HEK293 (cell line): ENCODE data around the gene LGI2.

Experiments used
- CTCF ChIA-PET: fragments of 350-600 bp; formaldehyde crosslinking; extraction: SDS; loops from one replicate; lab custom pipeline; 2021; ENCODE audit warnings: antibody characterized with exemption; lab: Yijun Ruan, JAX
- POLR2A ChIA-PET: fragments of 300-600 bp; formaldehyde crosslinking; extraction: SDS; loops from one replicate; lab custom pipeline; 2020; ENCODE audit warnings: antibody characterized with exemption, inconsistent platforms; lab: Yijun Ruan, JAX
- H3K27ac ChIP-seq: fragments of 200-500 bp; sonication (Bioruptor generic); 2 replicates; pipeline ENCODE4 v1.5.1; 2014; ENCODE audit warnings: low read depth, low read length, control low read depth, inconsistent platforms; ENCODE audit errors: extremely low read depth
- H3K36me3 ChIP-seq, 2 experiments: fragments of 200-500 bp in 1 of 2; sonication (Bioruptor generic) in 1 of 2; 1 replicate in 1 of 2; 2 replicates in 1 of 2; pipeline ENCODE4 v1.5.1; 2014 to 2017; ENCODE audit warnings: inconsistent platforms in 2 of 2, low read length in 2 of 2; ENCODE audit not compliant: control insufficient read depth in 2 of 2, insufficient read depth in 1 of 2
- H3K4me1 ChIP-seq: fragments of 200-500 bp; sonication (Bioruptor generic); 2 replicates; pipeline ENCODE4 v1.5.1; 2014; ENCODE audit warnings: mild to moderate bottlenecking, low read length, inconsistent platforms; ENCODE audit not compliant: control insufficient read depth, insufficient read depth
- H3K4me3 ChIP-seq: 2 replicates; pipeline ENCODE4 v1.5.1; 2011; ENCODE audit warnings: low read depth, mild to moderate bottlenecking, control low read depth, low read length, moderate library complexity
- H3K9me3 ChIP-seq: fragments of 200-500 bp; sonication (Bioruptor generic); 2 replicates; pipeline ENCODE4 v1.5.1; 2014; ENCODE audit warnings: low read depth, low read length, inconsistent platforms; ENCODE audit not compliant: control insufficient read depth, insufficient read depth
- BCL11B ChIP-seq: fragments of 450-650 bp; formaldehyde crosslinking; IDR thresholded peaks from 2 replicates; pipeline ENCODE4 v1.5.1; 2016; ENCODE audit warnings: low read depth, missing biosample characterization, missing genetic modification characterization
- ELK4 ChIP-seq: IDR thresholded peaks from 2 replicates; pipeline ENCODE4 v1.6.1; 2011; ENCODE audit warnings: mild to moderate bottlenecking, low read depth, low read length, borderline replicate concordance
- HOXD13 ChIP-seq: sonication (generic); formaldehyde crosslinking; IDR thresholded peaks from 2 replicates; pipeline ENCODE4 v1.8.0; 2022; ENCODE audit warnings: missing genetic modification reagents, borderline replicate concordance
- ZNF148 ChIP-seq: fragments of 450-650 bp; formaldehyde crosslinking; IDR thresholded peaks from 2 replicates; pipeline ENCODE4 v1.5.0; 2017; ENCODE audit warnings: missing biosample characterization, missing genetic modification characterization, borderline replicate concordance
- ZNF16 ChIP-seq: fragments of 450-650 bp; formaldehyde crosslinking; IDR thresholded peaks from 2 replicates; pipeline ENCODE4 v1.5.1; 2016; ENCODE audit warnings: low read depth, missing biosample characterization, missing genetic modification characterization
- ZNF169 ChIP-seq: fragments of 450-650 bp; formaldehyde crosslinking; IDR thresholded peaks from 2 replicates; pipeline ENCODE4 v1.5.1; 2016; ENCODE audit warnings: missing biosample characterization, missing genetic modification characterization
- ZNF214 ChIP-seq: fragments of 450-650 bp; formaldehyde crosslinking; IDR thresholded peaks from 2 replicates; pipeline ENCODE4 v1.5.1; 2017; ENCODE audit warnings: missing biosample characterization, mild to moderate bottlenecking, missing genetic modification characterization, borderline replicate concordance
- ZNF221 ChIP-seq: fragments of 450-650 bp; formaldehyde crosslinking; IDR thresholded peaks from 2 replicates; pipeline ENCODE4 v1.5.1; 2017; ENCODE audit warnings: missing biosample characterization, missing genetic modification characterization, borderline replicate concordance
- ZNF350 ChIP-seq: fragments of 450-650 bp; formaldehyde crosslinking; IDR thresholded peaks from 2 replicates; pipeline ENCODE4 v1.5.0; 2017; ENCODE audit warnings: missing biosample characterization, mild to moderate bottlenecking, missing genetic modification characterization
- ZNF398 ChIP-seq: fragments of 450-650 bp; formaldehyde crosslinking; IDR thresholded peaks from 2 replicates; pipeline ENCODE4 v1.5.1; 2017; ENCODE audit warnings: missing biosample characterization, missing genetic modification characterization
- ZNF514 ChIP-seq: fragments of 450-650 bp; formaldehyde crosslinking; IDR thresholded peaks from 2 replicates; pipeline ENCODE4 v1.5.1; 2016; ENCODE audit warnings: missing biosample characterization, missing genetic modification characterization
- ZNF610 ChIP-seq: fragments of 450-650 bp; formaldehyde crosslinking; IDR thresholded peaks from 2 replicates; pipeline ENCODE4 v1.5.1; 2016; ENCODE audit warnings: missing biosample characterization, missing genetic modification characterization, borderline replicate concordance
- ZNF626 ChIP-seq: fragments of 450-650 bp; sonication (Bioruptor Pico); formaldehyde crosslinking; IDR thresholded peaks from 2 replicates; pipeline ENCODE4 v1.5.1; 2018; ENCODE audit warnings: missing biosample characterization, missing genetic modification characterization, inconsistent platforms
- ZNF629 ChIP-seq: fragments of 450-650 bp; formaldehyde crosslinking; IDR thresholded peaks from 2 replicates; pipeline ENCODE4 v1.5.1; 2017; ENCODE audit warnings: missing biosample characterization, missing genetic modification characterization
- ZNF660 ChIP-seq: fragments of 450-650 bp; IDR thresholded peaks from 2 replicates; pipeline ENCODE4 v1.5.1; 2018; ENCODE audit warnings: missing biosample characterization, mild to moderate bottlenecking, missing genetic modification characterization
- ZNF701 ChIP-seq: fragments of 450-650 bp; formaldehyde crosslinking; IDR thresholded peaks from 2 replicates; pipeline ENCODE4 v1.5.1; 2016; ENCODE audit warnings: missing biosample characterization, missing genetic modification characterization
- TF ChIP-seq, protein P1 (sequence below): fragments of 450-650 bp; formaldehyde crosslinking; IDR thresholded peaks from 2 replicates; pipeline ENCODE4 v1.5.1; 2016; ENCODE audit warnings: missing biosample characterization, missing genetic modification characterization

The LGI2 gene

DNA sequence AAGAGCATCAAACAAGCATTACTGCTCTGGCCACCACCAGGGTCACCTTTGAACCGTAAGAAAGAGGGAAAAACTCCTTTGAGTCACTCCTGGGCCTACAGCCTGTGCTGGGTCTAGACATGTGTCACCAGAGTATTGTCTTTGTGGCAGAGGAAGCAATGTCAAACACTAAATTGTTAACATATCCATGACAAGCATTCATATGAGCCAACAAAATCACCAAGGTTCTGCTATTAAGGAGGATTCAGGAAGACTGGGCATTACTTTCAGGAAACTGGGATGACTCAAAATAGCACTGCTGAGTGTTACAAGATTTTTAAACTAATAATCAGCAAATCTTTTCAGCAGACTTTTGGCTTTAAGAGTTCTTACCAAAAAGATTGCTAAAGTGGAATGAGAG is 28.1 kb downstream of the LGI2 start (continued):
- TF ChIP-seq ZNF16 (tag by site-specific recombination) (no peak), ZNF514 (tag by site-specific recombination) (no peak), ZNF629 (tag by site-specific recombination) (no peak), ZNF350 (tag by site-specific recombination) (no peak)
- TF ChIP-seq, protein P1, sequence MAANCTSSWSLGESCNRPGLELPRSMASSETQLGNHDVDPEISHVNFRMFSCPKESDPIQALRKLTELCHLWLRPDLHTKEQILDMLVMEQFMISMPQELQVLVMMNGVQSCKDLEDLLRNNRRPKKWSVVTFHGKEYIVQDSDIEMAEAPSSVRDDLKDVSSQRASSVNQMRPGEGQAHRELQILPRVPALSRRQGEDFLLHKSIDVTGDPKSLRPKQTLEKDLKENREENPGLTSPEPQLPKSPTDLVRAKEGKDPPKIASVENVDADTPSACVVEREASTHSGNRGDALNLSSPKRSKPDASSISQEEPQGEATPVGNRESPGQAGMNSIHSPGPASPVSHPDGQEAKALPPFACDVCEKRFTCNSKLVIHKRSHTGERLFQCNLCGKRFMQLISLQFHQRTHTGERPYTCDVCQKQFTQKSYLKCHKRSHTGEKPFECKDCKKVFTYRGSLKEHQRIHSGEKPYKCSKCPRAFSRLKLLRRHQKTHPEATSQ: no peak

DNA sequence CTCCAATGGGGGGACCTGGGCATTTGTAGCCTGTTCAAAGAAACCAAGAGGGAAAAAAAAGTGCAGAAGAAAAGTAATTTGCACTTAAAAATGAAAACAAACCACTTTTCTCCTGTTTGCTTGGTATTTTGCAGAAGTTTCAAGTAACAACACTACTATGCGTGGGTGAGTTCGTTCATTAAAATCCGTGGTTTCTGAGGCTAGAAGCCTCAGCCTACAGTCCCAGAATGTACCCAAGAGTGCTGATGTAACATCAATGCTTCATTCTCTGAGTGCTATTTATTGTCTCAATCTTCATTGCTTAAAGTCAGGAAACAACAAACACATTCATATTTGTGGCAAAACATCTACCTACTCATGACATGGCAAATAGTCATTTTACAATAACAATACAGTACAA is 29.2 kb downstream of the LGI2 start:
- Histone ChIP-seq H3K4me3 (no peak overlapping the region), H3K36me3 (no peaks in the 10 kb centered on the region), H3K9me3 (no peaks in the 10 kb centered on the region), H3K27ac (no peak overlapping the region), H3K4me1 (no peaks in the 10 kb centered on the region)
- ChIA-PET POLR2A (no interaction called here), CTCF (no interaction called here)
- TF ChIP-seq ZNF148 (tag by site-specific recombination) (no peak), ZNF660 (tag by site-specific recombination) (no peak), ZNF214 (tag by site-specific recombination) (no peak), ZNF398 (tag by site-specific recombination) (no peak), BCL11B (no peak), ZNF626 (tag by site-specific recombination) (no peak), ELK4 (no peak), ZNF169 (tag by site-specific recombination) (no peak), ZNF701 (tag by site-specific recombination) (no peak), HOXD13 (CRISPR knock-in tag) (no peak), ZNF610 (tag by site-specific recombination) (no peak), ZNF221 (no peak)
- TF ChIP-seq, protein P1: no peak
